GM21528 (cell line): ENCODE data around the gene SAMD5.
"Not testable (repeated sequence)": the region's sequence is repeated elsewhere in the genome, so short reads cannot be mapped to it uniquely, and the experiment has no call there.

Source experiments
- ATAC-seq: cut with Tn5 transposase; IDR thresholded peaks from one replicate; pipeline ENCODE4 v1.9.1; 2021; ENCODE audit warnings: mild to moderate bottlenecking, moderate library complexity; ENCODE audit not compliant: unreplicated experiment, low FRiP score

The SAMD5 gene

DNA sequence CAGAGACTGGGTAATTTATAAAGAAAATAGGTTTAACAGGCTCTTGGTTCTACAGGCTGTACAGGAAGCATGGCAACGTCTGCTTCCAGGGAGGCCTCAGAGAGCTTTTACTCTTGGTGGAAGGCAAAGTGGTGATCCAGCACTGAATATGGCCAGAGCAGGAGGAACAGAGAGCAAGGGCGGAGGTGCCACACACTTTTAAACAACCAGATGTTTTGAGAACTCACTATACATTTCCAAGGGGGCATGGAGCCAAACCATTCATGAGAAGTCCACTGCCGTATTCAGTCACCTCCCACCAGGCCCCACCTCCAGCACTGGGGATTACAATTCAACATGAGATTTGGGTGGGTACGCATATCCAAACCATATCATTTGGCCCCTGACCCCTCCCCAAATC lies 18.7 kb downstream of the SAMD5 start:
- no peak for ATAC-seq

DNA sequence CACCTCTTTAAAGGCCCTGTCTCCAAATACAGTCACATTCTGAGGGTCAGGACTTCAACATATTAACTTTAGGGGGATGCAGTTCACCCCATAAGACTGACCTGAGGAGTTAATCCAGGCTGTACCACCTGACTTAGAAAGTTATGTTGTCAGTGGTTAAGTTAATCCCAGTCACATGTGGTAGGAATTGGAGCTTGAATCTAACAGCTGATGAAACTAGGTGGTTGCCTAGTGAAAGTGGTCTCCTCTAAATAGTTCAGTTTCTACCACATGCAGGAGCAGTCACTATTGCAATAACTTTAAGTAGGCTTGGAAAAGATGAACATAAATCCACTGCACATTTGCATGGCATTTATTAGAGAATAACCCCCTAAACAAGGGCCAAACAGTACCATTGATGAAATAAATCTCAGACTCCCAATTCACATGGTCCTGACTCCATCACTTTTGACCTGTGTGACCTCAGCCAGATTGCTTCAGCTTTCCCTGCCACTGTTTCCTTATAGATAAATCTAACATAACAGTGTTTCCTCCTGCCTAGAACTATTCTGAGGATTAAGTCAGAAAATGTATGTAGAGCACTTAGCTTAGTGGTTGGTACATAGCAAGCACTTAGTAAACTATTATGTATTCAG lies 20.1 kb downstream of the SAMD5 start:
- no peak for ATAC-seq

DNA sequence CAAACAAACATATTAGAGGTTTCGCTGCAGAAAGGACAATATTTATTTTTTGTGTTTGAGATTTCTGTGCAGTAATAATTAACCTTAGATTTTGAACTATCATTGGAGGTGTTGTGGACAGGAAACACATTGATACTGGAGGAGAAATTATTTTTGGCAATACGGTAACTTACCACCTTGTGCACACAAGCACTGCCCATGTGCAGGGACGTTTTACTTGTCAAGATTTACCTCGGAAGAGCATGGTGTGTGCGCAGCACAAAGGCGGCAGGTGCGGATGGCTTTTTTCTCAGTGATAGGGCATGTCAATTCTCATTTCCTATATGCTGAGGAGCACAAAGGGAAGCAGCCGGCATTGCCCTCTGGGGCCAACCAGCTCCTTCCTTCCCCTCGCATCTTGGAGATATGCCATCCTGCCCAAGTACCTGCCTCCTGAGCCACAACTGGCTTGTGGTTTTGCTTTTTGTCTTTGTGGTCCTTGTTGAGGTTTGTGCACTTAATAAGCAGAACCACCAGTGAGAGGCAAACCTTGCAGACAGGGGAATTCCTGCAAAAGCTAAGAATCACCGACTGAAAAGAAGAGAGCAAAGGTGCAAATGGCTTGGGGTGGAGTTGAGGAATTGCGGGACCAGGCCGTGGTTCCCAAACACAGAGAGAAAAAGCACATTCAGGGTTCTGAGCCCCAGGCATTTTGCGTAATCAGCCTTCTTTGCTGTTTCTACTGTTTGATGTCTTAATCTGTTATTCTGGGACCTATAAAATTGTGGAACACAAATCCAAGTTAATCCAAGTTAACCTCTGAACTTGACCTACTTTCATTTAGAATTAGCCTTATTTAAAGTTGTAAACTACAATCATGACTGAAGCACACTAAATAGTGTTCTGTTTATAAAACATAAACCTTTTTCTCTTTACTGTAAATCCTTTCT lies 21.9 kb downstream of the SAMD5 start:
- ATAC-seq, result no peak

DNA sequence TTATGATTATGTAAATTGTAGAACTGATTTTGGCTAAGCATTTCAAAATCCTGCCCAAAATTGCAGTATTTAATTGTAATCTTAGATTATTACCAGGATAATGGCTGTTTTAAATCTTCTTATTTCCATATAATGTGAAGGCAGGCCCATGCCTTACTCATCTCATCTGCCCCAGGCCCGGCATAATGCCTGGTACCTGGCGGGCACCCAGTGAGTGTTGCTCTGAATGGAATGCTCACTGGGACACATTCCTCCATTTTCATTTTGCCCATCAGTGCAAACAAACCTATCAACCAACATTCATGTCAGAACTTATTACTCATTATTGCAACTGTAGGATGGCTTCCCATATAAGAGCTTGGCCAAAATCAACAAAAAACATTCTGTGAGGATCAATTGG lies 22.8 kb downstream of the SAMD5 start:
- ATAC-seq, result no peak

DNA sequence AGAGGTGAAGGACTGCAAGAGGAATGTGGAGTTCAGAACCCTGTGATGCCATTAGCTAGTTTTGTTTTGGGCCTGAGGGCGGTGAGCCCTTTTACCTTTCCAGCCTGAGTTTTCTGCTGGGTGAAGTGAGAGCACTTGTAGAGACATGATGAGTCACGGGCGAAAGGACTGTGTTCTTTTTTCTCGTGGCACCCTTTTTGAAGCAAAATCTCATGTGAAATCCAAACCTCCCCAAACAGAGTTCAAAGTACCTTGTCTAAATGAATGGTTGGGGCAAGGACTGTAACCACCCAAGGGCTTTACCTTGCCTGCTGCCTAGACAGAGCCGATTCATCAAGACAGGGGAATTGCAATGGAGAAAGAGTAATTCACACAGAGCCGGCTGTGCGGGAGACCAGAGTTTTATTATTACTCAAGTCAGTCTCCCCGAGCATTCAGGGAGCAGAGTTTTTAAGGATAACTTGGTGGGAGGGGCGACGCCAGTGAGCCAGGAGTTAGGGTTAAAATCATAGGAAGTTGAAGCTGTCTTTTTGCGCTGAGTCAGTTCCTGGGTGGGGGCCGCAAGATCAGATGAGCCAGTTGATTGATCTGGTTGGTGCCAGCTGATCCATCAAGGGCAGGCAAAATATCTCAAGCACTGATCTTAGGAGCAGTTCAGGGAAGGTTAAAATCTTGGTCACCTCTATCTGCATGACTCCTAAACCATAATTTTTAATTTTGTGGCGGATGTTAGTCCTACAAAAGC lies 25.8 kb downstream of the SAMD5 start:
- no peak for ATAC-seq

DNA sequence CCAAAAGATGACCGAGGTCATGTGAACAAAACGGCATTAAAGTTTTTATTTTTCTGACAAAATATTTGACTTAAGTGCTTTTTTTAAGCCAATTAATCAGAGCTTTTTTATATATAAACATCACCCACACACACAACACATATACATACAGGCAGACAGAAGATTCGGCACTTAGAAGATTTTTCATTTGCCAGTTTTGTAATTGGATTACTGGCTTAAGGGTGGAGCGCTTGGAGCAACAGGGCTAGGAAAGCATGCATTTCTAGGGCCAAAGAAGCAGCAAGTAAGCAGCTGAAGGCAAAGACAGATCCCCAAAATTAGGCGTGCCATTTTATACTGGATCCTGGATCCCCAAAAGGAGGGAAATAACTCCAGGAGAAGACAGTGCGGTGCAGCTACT lies 30.3 kb downstream of the SAMD5 start:
- ATAC-seq, result no peak

DNA sequence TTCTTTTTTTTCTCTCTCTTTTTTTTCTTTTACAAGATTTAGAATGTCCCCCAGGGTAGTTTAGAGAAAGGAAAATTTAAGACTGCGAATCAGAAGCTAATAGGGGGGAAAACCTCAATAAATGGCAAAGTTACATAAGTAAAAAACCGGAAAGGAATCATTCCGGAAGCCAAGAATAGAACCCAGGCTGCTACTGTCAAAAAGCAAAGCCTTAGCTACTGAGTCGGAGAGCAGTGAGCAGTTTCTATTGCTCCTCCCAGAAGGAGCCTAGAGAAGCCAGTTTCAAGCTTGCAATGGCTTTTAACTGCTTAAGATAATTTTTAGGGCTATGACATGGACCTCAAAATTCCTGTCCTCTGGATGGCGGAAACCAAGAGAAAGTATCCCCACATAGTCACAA lies 31.6 kb downstream of the SAMD5 start:
- no peak for ATAC-seq

DNA sequence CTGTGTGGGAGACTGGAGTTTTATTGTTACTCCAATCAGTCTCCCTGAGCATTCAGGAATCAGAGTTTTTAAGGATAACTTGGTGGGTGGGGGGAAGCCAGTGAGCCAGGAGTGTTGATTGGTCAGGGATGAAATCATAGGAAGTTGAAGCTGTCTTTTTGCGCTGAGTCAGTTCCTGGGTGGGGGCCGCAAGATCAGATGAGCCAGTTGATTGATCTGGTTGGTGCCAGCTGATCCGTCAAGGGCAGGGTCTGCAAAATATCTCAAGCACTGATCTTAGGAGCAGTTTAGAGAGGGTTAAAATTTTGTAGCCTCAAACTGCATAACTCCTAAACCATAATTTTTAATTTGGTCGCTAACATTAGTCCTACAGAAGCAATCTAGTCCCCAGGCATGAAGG lies 33.9 kb downstream of the SAMD5 start:
- not testable (repeated sequence) for ATAC-seq

DNA sequence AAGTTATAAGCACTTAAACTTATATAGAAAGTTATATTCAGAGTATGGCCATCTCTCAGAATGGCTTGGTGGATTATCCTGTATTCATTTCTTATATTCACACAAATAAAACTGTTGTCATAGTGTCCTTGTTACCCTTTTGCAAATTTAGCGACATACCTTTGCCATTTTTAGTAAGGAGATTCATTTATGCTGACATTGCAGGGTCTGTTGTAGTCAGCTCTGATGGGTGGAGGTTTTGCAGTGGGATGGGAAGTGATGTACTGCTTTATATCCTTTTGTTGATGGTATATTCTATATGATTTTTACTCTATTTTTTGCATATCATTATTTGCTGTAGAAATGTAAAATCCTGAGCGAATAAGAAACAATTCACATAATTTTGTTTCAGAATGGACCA lies 35.9 kb downstream of the SAMD5 start:
- no peak for ATAC-seq

DNA sequence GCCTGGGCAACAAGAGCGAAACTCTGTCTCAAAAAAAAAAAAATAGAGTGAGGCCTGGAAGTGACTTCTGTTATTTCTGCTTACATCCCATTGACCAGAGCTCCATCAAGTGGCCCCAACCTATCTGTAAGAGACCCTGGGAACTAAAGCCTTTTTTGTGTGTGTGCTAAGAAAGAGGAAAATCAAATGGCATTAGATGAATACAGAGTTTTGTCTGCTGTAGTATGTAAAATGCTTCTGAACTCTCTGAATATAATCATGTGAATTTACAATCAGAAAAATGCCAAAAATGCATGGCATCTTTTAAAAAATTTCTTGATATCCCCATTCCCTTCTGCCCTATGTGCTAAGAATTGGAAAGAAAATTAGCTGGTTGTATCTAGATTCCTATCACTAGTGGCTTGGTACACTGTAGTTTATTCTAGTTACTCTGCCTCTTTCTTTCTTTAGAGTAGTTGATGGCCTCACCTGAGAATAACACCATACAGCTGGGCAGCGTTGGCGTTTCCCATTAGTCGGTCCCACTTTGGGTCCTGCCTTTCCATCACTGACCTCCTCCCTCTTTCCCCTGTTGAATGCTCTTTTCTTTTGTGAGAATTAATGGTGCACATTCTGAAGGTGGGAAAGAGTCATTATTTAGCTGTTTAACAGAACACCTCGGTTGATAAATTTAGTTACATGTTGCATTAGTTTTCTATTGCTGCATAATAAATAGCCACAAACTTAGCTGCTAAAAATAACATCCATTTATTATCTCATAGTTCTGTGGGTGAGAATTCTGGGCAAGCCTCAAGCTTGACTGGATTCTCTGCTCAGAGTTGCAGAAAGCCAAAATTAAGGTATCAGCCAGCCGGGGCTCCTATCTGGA lies 38.2 kb downstream of the SAMD5 start:
- no peak for ATAC-seq

DNA sequence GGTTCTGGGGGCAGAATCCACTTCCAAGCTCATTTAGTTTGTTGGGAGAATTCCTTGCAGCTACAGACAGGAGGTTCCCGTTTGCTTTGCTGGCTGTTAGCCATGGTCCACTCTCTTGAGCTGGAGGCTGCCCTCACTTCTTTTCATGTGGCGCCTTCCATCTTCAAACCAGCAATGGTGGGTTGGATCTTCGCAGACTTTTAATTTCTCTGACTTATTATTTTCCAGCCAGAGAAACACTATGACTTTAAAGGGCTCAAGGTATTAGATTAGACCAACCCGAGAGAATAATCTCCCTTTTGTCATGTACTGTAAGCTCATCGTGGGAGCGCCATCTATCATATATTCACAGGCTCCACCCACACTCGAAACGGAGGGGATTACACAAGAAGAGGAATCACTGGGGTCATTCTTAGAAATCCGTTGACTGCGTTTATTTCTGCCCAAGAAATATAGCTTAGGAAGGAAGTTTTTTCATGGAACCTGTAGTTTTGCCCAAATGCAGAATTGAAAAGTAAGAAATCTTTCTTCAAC lies 38.9 kb downstream of the SAMD5 start:
- no peak for ATAC-seq

DNA sequence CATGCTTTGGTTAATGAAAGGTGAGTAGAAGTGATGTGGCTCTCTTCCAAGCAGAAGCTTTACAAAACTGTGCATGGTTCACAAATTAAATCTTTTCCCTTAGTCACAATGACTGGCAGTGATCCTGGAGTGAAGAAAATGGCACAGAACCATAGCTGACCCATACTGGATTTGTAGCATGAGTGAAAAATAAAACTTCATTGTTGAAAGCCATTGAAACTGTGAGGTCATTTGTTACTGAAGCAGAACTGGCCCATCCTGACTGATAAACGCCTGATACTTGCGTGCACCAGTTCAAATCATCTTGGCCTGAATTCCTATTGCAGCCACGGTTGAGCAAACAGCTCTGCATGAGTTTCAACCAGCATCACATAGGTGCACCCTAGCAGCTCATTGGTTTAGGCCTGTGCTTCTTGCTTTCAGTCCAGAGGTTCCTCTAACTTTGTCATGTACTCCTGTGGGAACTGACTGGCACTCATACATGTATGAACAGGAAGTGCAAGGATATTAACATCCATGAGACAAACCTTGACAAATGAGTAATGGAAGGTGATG lies 40.5 kb downstream of the SAMD5 start:
- ATAC-seq, result no peak

DNA sequence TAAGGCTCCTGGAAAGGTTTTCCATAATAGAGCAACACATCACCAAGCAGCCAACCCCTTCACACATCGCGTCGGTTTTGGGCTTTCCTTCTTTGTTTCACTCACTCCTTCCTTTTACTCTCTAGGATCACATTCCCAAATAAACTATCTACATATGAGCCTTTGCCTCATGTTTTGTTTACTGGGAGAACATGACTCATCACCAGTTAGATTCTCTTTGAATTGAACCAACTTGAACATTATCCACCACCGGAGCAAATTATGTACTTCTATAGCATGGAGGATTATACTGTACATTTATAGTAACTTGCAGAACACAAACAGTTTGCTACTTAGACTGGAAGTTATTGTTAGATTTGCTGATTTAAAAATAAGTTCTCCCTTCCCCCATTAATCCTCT lies 41.0 kb downstream of the SAMD5 start:
- ATAC-seq, result no peak

DNA sequence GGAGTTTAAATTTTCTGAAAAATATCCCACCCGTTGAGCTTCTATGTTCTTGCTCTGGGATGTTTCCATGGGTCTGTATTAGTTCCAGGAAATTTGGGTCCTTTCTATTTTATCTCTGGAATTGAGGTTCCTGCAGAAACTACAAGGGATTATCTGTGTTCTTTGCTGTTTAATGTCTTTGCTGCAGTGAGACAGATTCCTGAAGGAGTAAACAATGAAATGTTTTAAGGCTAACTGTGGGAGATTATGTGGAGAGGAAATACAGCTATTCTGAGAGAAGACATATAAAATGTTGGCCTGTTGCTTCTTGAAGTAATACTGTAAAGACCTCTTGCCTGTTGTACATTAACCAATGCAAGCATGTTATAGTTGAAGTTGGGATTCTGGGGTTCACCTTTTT lies 43.5 kb downstream of the SAMD5 start:
- ATAC-seq, result no peak

DNA sequence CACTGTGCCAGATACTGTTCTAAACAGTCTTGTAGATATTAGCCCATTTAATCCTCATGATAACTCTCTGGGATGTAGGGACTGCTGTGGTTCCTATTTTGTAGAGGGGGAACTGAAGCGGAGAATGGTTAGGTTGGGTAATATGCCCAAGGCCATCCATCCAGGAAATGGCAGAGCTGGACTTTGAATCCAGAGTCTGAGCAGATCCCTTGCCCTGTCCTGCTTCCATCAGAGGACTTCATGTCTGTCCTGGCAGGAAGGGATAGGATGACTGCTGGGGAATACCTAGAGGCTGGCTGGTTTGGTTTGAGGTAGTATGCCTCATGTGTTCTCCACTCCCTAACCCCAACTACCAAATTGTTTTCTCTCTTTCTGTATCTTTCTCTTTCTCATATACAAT lies 44.6 kb downstream of the SAMD5 start:
- no peak for ATAC-seq

DNA sequence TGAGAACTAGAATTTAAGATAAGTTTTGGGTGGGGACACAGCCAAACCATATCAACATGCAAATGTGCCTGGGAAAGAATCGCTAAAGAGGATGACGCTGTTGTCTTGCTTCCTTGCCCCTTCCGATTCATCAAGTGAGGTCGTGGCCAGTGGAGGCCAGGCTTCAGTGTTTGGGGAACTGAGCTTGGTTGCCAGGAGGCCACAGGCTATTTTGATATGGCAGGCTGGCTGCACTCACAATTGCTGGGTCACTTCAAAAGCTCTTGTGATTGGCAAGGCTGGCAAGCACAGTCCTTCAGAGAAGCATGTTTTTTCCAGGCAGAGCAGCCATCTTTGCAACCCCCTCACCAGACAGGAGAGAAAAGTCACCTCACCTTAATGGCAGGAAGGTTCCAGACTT lies 45.8 kb downstream of the SAMD5 start:
- ATAC-seq, result no peak

DNA sequence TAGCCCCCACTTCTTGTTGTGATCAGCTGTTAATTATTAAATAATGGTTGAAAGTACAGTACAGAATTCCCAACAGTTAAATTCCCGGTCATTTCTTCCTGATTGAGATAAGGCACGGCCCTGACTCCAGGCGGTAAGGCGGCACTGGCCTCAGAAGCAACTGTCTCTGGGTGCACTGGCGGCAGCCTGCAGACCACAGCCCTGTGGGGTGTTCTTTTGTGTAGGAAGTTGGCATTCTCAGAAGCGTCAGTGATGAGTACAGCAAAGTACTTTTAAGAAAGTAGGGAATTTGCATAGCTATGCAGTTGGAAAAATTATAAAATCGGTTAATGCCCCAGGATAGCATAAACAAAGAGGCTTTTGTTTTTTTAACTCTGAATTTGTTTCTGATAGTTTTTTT lies 50.5 kb downstream of the SAMD5 start:
- ATAC-seq, result no peak

DNA sequence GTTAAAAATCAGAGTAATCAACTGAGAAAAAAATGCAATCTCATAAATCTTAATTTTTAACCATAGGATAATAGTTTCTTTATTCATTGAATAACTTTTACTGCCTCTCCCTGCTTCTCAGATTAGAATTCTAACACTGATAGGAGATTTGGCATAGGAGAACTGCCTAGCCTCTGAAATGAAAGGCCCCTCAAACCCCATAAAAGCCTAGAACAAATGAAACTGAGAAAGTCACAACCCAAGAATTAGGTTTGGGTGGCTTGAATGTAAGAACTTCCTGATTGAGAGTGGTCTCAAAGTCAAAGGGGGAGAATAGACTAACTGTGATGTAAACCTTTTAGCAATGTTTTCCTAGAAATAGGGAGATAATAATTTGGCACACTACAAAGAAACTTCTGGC lies 52.2 kb downstream of the SAMD5 start:
- ATAC-seq, result no peak

DNA sequence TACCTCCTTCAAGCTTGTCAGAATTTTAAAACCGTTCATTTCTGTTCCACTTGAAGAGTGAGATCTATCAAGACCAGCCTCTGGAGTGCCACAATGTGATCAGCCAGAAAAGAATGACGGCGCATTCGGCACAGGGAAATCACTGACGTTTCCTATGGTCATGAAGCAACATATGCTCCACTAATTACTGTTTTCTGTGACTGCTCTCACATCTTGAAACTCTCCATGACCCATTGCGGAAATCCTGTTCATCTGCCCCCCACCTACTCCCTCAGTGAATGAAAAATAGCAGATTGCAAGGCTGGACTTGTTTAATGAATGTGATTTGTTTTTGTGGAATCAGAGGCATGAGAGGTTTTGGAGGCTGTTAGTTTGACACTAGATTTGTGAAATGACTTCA lies 53.2 kb downstream of the SAMD5 start:
- no peak for ATAC-seq

DNA sequence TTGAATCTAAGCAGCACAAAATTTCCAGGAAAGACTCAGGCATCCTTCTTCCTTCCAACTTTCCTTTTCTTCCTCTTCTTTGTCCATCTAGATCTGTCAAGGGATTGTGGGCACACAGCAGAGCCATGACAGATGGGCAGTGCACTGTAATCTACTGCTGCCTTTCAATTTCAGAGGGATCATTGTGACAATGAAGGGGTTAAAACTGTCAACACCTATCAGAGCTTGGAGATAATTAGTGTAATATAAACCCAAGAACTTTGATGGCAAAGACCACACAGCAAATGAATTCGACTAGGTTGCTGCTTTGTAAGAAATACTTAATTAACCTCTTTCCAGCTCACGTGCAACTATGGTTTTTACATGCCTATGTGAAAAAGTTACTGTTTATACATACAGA lies 55.0 kb downstream of the SAMD5 start:
- ATAC-seq, result no peak
